CD4-positive, alpha-beta T cell treated with Interferon gamma for 1 hour (primary cell): Measurements from ENCODE around the gene HOXB8.
A peak's percentile ranks its signal among the peaks of the same experiment; 100 is the strongest.

Experiments used
- DNase-seq: peaks from one replicate; pipeline ENCODE4 v3.0.0-alpha.2; 2020

The HOXB8 gene

DNA sequence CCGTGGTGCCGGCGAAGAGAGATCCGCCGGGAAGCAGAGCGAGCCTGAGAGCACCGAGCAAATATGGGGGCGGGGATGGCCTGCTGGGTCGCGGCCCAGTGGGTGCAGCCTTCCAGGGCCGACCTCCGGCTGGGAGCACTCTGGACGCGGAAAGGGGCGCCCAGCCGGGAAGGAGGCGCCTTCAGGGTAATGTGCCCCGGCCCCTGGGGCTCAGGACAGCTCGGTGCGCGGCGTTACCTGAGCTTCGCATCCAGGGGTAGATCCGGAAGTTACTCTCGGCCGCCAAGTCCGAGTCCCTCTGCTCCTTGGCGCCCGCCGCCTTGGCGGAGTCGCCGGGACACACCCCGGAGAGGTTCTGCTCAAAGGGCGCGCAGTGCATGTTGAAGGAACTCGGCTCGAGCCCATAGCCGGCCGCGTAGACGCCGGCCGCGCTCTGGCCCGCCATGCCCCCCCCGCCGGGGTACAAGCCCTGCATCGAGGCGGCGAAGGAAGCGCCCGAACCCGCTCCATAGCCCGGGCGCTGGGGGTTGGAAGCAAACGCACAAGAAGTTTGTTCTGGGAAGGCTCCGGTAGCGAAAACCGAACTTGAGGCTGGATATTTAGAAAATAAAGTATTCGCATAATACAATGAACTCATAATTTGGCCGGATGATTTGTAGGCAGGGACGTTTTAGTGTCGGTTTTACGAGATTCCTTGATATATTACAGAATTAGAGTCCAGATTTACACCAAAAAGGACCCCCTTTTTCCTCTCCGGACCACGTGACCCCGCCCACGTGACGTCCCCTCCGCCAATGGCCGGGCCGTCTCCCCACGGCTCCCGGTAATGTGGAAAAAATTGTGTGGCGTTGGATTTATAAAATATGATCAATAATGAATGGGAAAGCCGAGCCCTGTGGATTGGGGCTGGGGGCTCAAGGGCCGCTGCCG lies 4.5 kb downstream of the HOXB8 start, which contains the start of gene HOXB7:
Gene HOXB7 (minus strand): TSS at position 736 of the 930 bp plus-strand sequence. CDS start 99 bp downstream, at position 637.
- DNase-seq = peak; percentile 31

DNA sequence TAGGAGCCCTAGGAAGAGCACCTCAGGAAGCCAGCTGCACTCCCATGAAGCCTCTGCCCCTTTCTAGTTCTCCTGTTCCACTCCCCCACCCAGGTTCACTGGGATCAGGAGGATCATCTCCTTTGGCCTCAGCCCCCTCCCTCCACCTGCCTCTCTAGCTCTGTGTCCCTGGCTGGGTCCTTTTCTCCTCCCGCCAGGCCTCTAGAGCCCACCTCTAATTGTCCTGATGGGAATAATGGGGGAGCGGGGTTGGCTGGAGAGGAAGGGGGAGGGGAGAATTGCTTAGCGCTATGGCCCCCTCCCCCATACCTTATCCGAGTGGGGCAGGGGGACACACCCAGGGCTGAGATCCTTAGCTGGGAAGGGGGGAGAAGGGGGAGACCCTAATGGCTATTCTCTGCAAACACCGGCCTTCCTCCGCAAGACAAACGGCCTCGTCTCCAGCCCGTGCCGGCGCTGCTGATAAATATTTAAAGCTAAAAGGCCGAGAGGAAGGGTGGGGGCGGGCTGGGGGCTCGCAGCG lies 5.3 kb downstream of the HOXB8 start:
- no peak for DNase-seq

DNA sequence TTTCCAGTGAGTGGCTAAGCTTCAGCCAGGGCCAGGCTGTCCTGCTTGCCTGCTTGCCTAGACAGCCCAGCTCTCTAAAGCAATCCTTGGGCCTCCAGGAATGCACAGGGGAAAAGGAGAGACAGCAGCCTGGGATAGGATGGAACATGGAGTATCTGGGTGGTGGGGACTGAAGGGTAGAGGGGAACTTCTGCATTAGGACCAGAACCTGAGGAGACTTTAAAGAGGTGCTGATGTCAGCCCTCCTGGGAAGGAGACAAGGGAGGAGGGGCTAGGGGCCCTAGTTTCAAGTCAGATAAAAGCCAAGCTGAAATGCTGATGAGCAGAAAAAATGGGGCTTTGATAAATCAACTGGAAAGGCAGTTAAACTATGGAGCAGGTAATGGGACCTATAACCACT lies 6.1 kb downstream of the HOXB8 start:
- no peak for DNase-seq

DNA sequence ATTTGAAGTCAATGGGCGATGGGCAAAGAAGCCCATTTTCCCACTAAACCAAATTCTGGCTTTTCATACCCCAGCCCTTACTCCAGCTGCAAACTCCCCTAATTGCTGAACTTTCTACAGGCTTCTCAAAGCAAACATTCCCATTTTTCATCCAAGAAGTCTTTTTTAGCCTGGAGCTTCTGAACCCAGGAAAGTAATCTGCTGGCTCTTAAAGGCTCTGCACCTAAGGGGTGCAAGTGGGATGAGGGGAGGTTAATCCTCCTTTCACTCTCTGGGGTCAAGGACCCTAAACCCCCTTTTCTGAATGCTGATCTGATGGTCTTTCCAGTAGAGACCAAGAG lies 6.6 kb downstream of the HOXB8 start:
- DNase-seq = no peak

DNA sequence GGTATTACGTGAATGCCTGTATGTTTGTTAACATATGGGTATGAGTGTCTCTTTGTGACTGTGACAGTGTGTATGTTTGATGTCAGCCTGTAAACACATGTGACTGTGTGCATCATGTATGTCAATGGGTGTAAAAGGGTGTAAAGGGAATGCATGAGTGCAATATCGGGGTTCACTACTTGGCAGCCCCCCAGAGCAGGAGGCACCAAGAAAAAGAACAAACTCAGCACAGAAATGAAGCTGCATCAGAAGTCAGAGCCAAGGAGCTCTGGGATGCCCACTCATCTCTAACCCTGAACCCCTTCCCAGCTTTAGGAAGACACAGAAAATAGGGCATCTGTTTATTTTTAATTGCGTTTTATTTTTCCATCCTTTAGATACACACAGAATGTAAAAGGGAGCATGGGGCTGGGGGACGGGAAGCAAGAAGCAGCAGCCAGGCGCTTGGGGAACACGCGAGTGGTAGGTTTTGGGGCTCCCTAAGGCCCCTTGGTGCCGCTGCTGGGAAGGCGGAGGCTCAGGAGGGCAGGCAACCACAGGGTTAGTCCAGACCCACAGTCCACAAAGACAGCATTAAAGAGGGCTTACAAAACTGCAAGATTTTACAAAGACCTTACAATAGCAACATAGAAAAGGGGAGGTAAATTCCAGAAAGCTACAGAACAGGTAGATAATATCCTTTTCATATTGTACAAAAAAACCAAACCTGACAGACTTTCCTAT lies 8.0 kb downstream of the HOXB8 start:
- DNase-seq = no peak

DNA sequence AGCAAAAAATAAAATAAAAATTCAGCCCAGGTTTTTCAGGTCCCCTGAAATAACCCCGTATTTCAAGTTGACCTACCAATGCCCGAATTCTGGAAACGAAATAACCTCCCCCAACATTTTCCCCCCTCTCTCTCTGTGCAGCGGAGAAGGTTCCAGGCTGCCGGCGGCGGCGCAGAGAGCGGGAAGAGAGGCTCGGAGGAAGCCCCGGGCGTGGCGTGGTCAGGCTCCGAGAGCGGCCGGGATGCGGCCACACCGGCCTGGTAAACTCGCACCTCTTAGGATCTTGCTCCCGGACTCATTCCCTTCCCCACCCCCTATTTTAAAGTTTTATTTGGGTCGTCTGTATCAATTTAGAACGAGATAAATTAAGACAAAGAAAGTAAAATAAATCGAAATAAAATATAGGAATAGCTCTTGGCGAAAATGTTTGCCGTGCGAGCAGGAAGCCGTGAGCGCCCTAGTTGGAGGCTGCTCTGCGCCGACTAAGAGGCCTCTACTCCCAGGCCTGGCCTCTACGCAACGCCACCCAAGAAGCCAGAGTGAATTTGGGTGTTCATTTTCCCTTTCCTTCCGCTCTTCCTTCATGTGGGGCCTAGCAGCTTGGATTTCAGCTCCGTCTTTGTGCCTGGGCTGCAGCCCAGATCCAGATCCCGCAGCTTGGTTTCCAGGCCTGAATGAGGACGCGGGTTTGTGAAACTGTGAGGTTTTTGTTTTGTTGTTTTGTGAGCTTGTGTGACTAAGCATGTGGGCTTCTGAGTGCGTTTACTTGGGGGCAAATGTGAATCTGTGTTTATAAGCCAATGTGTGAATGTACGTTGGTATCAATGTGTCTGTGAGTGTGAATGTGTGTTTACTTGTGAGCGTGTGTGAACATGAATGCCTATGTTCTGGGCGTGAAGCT lies 8.9 kb downstream of the HOXB8 start:
- no peak for DNase-seq

DNA sequence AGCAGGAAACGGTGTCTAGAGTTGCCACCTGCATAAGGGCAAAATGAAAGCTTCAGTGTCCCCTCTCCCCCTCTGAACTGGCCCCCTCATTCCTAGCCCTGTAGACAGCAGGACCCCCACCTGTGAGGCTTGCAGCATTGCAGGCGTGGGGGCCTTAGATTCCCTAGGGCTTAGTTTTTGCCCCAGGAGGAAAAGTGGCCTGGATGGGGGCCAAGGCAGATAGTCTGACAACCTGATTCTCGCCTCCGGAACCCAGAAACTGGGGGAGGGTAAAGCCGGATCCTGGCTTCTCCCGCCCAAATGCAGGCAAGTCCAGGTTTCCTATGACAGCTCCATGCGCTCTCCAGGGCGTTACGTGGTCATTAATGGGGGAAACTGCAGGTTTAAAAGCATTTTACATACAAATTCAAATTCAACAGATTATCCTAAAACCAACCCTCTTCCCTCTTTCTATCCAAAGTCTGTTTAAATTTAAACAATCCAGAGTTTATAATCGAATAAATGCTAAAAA lies 9.6 kb downstream of the HOXB8 start:
- no peak for DNase-seq

DNA sequence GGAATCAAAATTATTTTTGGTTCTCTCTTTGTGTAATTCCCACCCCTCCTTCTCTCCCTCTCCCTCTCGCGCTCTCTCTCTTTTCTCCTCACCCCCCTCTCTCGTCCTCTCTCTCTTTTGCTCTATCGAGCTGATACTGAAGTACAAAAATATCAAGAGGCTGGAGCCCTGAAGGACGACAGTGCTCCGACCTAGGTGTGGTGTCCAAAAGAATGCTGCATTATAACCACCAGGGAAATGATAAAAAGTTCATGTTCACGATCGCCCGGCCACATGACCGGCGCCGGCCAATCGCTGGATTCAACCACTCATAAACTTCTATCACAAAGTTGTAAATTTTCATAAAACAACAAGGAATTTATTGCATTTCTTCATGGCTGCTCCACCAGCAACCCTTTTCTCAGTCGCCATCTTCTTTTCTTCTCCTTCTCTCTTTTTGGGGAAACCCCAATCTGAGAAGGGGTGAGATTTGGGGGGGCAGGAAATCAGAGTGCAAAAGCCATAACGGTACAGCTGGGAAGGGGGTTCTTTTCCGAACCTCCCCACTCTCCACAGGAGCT lies 10.2 kb downstream of the HOXB8 start, which contains the start of gene HOXB6:
Gene HOXB6 (minus strand): TSS at position 217 of the 560 bp plus-strand sequence. CDS start 6,836 bp downstream, outside the sequence.
- no peak for DNase-seq

DNA sequence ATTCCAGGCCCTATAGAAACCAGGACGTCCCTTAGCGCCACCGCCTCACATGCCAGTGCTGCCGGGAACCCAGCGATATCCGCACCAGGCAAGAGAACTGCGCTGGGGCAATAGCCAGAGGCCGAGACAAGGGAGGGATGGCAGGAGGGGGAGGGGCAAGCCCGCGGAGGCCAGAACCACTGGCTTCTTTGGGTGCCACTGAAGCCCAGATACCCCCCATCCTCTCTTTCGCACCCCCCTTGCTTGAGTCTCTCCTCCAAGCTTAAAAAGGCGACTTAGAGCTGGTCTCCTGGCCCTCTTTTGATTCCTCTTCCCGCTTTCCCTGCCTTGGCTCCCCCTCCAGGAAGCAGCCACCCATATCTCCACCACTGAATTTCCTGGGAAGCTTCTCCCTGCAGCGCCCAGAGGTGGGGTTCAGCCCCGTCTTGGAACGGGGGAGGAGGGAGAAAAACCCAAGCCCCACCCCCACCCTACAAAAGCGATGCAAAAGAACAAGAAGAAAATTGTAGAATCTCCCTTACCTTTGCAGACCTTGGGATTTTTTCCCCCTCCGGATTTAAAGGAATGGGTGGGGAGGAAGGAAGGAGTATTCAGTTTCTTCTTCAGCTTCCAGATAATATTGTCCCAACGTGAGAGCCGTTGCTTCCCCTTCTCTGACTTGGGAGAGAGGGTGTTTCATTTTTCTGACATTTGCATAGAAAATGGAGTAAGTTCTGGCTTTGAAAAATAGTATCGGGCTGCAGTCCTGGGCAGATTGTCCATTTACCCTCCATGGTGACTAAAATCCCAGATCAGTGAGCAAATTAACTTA lies 10.9 kb downstream of the HOXB8 start:
- DNase-seq = no peak

DNA sequence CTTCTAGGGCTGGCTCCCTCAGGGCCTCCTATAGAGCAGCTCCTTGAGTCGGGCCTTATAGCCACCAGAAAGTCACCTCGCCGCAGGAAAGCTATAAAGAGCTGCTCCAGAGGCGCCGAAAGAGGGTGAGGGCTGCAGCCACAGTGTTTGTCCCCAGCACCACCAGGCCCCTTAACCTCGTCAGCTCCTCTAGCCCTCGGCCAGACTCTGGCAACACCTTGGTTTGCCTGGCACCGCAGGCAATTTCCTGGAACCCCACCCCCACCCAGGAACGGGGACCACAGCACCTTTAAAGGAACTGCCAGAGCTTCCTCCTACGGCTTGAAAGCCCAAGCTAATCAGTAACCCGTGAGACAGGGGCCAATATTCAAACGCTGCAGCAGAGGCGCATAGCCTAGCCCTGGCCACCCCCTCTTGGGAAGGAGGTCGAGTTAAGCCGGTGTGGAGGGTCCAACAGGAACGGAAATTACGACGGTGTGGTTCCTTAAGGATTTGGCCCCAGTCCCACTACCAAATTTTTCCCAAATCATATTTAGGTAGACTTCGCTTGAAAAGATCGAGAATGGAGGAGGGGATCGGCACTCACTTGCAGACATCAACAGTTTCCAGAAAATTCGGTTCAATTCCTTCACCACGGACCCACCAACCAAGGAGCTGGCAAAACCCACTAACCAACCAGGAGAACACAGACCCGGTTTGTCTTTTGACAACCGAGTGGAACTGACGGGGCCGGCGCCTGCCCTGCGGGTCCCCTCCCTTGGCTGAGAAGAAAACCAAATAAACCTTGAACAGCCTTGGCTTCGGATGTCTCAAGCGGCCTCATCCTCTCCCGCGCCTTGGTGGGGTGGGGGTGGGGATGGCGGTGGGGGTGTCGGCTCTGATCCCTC lies 13.3 kb downstream of the HOXB8 start:
- DNase-seq = no peak

DNA sequence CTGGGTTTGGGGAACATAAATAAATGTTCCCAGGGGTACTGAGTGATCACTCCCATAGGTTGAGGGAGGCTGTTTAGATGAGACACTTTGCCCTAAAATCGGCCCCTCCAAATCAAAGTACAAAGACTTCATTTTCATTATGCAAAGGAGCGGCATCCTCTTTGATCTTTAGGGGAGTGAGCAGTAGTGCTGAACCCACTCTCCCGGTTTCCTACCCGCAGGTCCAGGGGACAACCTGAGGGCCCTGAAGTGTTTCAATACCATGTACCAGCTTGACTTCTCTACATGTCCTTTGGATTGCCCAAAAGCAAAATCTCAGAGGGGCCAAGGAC lies 13.9 kb downstream of the HOXB8 start:
- no peak for DNase-seq

DNA sequence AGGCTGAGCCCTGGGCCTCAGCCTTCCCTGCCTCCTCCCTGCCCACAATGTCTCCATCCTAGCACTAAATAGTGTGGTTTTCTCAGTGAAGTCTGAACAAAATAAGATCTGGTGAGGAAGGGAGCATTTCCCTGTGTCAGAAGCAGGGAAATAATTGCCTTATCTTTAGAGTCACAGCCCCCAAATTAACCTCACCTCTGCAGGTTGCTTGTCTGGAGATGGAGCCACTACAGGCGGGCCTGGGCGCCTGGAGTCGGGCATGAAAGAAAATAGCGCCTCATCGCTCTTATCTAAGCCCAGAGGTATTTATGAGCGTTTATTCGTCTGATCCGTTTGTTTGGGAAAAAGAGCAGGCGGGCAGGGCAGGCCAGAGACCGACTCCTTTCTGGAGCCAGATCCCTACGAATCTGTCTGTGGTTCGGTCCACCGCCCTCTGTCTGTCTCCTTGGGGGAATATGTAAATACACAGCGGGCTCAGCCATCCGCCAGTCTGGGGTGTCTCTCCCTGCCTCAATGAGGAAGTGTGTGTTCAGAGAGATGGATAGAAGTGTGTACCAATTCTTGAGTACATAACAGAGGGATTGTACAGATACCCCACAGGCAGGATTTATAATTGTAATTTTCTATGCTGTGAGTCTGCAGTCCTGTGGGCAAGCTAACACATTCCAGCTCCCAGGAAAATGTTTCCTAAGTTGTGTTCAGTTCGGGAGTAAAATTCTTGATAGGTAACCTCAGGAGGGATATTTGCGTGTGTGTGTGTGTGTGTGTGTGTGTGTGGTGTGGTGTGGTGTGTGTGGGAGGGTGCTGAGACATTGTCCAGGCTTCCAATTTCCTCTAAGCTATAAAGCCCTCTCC lies 14.6 kb downstream of the HOXB8 start:
- no peak for DNase-seq

DNA sequence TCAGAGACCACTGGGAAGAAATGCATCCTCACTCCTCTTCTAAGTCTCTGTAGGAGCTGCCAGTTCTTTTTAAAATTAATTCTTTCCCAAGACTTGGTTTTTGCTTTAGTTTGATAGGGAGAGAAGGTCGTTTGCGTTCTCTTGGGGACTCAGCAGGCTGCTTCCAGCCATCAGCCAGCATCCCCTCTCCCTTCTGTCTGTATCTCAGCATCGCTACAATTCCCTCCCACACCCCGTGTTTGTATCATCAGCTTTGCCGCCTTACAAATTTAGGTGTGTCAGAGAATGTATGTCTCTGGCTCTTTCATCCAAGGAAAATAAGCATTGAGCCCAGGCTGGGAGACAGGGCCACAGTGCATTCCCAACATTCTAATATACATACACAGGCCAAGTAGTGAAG lies 15.7 kb downstream of the HOXB8 start:
- no peak for DNase-seq

DNA sequence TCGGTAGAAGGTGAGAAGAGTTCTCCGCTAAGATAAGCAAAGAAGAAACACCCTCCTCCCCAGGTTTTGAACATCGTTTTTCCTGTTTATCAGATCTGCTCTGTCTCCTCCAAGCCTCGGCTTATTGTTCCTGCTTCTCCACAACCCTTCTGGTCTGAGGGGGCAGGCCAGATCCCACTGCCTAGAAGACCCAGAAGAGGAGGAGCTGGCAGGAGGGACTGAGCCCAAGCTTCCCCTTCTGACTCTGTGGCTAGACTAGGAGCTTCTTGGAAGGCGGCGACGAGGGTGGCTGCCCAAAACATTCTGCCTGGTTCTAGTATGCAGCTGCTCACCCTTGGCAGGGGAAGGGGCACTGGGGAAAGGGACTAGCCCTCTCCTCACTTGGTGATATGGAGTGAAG lies 16.4 kb downstream of the HOXB8 start:
- DNase-seq = no peak

DNA sequence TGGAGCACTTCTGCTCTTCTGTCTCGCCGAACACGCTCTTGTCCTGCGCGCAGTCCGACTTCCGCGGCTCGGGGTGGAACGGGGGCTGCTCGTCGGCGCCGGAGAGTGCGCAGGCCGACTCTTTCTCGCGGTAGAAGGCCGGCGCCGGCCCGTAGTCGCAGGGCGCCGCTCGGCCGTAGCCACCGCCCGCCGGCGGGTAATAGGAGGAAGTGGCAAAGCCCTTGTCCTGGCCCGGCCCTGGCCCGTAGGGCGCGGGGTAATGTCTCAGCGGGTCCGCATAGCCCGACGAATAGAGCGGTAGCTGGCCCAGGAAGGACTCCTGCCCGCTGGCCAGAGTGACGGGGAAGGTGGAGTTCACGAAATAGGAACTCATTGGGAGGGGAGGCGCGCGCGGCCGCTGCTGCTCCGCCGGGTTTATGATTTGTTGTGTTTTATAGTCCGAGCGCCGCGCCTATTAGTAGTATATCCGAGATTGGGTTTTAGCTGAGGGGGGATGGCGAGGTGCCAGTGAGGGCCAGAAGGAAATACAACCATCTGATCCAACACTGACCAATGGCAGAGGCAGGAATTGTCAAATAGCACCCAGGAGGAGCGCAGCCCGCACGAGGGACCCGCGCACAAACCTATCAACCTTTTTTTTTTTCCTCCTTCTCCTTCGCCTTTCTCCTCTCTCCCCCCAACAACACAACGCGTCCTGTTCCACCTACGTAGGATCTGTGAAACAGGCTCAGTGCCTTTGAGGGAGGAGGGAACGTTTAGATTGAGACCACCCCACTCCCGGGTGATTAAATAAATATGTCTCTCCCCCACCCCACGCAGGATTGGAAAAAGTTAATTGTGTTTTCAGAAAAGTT lies 17.1 kb downstream of the HOXB8 start:
- peak; percentile 25 for DNase-seq

DNA sequence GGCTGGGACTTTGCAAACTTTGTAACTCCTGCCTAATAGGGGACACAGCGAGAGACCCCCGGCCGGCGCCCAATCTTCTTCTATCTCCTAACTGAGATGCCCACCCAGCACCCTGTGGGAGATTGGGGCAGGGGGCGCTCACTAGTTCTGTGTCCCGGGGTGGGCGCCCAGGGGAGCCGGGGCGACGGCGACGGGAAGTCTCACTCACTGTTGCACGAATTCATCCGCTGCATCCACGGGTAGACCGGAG lies 17.6 kb downstream of the HOXB8 start:
- DNase-seq = no peak

DNA sequence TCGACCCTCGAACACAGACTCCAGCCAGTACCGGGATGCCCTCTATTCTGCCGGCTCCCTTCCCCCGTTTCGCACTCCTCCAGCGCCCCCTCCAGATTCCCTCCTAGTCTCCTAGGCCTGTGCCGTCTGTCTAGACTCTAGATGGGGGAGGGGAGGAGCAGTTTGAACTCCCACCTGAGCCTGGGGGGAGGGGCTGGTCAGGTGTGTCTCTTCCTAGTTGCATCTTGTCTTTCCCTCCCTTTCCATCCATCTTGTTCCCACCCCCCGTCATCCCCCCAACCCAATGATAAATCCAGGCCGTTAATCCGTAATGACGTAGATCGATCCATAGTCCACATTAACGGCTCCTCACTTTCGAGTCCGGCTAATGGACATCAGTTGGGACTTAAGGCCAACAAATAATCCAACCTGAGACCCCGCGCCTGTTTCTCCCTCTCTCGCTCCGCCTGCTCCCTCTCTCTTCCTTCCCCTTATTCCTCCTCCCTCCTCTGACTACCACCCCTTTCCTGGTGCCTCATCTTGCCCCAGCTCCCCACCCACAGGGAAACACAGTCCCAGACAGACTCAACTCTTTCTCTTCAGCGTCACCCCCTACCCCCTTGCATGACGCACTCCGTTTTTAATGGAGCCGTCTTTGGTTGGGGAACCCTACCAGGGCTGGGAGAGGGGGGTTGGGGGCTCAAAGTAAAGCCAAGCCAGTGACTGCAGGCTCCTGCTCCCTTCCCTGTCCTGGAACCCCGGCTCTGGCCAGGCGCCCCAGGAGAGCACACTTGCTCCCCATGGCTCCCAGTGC lies 18.2 kb downstream of the HOXB8 start:
- no peak for DNase-seq
